A172 (cell line): Measurements from ENCODE around the gene EEF2. TPM values are rescaled to one million over a fixed set of nuclear protein-coding genes. Genes with fewer than 3 reads are reported as not detected.
A peak's percentile ranks its signal among the peaks of the same experiment; 100 is the strongest.
"Not testable (repeated sequence)": the region's sequence is repeated elsewhere in the genome, so short reads cannot be mapped to it uniquely, and the experiment has no call there.

Experiments used
- DNase-seq: peaks from one replicate; pipeline ENCODE4 v3.0.0-alpha.2; 2015; ENCODE audit warnings: low spot score
- total RNA-seq: library from RNA; depleted of rRNA; stranded (reverse); fragments of >200 nt; shearing (Covaris generic); gene quantifications from 2 replicates; pipeline ENCODE4 v1.2.3, GENCODE V29; 2014

EEF2 gene
- total RNA-seq, 1 experiment from 2014 or later, result 1,286 TPM

DNA sequence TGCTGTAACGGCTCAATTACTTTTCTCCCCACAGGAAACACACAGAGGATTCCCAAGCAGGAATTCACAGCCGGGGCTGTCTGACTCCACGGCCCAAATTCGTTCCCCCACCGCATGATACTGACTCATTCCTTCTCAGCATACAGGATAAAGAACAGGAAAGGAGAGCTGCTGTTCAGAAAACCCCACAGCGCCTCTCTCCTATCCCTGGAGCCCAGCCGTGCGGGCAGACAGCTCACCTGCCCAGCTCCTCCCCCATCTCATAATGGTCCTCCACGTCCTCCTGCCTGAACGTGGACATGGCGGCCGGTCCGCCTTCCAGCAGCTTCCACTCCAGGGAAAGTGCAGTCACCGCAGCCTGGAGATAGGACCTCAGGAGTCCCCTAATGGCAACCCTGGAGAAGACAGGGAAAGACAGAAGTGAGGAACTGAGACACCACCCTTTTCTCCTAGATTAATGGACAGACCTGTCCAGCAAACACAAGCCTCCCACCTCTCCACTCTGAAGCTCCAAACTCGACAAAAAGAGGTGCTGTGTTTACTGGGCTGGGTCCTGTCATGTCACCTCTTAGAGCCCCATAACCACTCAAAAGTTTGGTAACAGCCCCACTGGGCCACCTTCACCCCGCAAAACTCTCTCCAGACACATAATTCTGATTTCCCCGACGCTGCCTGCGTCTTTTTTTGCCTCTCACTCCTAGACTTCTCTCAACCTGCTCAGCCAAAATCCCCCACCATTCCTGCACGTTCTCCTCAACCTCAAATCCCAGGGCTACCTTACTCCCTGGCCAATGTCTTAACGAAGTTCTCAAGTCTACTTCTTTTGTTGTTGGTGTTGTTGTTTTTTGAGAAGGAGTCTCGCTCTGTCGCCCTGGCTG lies 15.6 kb downstream of the EEF2 start:
- peak; percentile 91 for DNase-seq

DNA sequence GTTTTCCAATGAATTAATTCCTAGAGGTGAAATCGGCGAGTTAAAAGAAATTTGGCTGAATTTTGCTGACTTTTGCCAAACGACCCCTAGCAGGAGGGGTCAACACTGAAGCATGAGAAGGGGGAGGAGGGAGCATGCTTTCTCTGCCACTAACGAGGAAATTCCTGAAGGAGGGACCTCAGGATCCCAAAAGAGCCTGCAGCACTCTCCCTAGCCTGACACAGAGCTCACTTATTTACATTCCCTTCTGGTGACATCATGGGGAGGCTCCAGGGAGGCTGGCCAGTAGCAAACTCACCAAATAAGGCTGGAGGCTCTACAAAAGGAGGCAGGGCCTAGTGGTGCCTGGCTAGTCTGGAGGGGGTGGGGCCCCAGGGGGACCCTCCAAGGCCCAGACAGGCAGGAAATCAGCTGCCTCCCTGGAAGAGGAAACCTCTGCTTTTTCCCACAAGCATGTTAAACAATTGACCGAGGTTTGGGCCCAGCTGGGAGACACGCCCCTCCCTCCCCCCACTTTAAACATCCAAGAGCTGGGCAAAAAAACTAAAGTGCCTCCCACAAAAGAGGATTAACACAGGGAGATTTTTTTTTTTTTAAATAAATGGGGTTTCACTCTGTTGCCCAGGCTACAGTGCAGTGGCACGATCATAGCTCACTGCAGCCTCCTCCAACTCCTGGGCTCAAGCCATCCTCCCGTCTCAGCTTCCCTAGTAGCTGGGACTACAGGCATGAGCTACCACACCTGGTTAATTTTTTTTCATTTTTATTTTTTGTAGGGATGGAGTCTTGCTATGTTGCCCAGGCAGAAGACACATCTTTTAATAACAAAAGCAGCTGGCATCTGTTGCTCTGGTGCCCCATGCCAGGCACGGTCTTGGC lies 16.5 kb downstream of the EEF2 start:
- peak; percentile 100 for DNase-seq

DNA sequence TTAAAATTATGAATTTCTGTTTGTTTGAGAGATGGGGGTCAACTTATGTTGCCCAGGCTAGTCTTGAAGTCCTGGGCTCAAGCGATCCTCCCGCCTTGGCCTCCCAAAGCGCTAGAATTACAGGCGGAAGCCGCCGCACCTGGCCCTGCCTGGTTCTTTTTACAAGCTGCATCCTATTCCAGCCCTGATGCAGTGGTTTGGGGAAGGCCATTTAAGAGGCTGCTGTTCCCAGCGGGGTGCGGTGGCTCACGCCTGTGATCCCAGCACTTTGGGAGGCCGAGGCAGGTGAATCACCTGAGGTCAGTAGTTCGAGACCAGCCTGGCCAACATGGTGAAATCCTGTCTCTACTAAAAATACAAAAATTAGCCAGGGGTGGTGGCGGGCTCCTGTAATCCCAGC lies 17.3 kb downstream of the EEF2 start:
- DNase-seq, result not testable (repeated sequence)

DNA sequence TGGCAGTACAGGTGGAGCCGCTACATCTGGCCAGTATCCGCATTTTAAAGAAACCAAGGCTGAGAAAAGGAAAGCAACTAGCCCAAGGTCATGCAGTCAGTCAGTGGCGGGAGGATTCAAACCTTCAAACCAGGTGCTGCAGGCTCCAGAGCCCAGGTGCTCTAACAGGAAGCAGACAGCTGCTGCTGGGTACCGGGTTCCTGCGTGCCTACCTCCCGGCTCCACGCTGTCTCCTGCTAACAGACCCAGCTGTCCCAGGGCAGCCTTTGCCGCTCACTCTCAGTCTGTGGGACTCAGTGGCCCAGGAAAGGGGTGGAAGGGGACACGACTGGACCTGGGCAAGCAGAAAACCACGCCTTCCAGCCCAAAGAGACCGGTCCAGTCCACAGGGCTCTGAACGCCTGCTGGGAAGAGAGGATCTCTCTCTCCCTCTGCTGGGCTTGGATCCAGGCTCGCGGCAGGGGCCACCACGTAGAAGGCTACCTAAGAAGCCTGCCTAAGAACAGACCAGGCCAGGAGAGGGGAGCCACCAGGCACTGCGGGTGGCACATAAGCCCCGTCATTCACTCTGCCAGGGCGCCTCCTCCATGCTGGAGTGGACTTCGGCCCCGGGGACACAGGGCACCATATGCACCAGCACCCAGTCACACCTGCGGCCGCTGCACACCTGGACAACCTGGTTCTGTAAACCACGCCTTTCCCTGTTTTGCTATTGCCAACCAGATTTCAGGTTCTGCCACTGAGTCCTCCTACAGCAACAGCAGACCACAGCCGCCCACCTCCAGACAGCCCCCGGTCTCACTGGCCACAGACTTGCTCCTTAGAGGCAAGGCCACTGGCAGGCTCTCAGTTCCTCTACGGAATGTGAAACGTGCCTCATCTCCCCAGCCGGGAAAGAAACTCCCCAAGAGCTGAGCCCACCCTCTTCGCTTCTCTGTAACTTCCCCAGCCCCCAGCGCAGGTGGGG lies 18.9 kb downstream of the EEF2 start:
- DNase-seq, result no peak

DNA sequence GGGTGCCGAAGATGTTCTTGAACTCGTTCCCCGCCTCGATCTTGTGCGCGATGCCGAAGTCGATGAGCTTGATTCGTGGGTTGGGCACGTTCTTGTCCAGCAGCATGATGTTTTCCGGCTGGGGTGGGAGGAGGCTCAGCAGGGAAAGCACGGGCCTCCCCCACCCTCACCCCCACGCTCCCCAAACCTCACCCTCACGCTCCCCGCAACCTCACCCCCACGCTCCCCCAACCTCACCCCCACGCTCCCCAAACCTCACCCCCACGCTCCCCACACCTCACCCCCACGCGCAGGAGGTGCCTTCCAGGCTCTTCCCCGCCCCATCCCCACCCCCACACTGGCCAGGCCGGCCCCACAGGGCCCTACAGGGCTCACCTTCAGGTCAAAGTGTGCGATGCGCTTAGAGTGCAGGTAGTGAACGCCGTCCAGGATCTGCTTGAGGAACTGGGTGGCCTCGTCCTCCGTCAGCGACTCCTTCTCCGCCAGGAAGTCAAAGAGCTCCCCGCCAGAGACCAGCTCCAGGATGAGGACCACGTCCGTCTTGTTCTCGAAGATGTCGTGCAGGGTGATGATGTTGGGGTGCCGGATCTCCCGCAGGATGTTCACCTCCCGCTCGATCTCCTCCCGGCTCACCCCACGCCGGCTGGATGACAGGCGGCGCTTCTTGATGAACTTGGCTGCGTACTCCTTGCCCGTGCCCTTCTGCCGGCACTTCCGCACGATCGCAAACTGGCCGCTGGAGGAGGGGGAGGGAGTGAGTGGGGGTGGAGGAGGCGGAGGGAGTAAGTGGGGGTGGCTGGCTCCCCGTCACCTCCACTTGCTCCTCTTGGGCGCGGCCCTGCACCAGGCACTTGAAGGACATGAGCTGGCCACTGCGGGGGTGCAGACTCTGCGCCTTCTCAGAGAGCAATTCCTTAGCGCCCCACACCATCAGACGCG lies 20.7 kb downstream of the EEF2 start:
- no peak for DNase-seq

DNA sequence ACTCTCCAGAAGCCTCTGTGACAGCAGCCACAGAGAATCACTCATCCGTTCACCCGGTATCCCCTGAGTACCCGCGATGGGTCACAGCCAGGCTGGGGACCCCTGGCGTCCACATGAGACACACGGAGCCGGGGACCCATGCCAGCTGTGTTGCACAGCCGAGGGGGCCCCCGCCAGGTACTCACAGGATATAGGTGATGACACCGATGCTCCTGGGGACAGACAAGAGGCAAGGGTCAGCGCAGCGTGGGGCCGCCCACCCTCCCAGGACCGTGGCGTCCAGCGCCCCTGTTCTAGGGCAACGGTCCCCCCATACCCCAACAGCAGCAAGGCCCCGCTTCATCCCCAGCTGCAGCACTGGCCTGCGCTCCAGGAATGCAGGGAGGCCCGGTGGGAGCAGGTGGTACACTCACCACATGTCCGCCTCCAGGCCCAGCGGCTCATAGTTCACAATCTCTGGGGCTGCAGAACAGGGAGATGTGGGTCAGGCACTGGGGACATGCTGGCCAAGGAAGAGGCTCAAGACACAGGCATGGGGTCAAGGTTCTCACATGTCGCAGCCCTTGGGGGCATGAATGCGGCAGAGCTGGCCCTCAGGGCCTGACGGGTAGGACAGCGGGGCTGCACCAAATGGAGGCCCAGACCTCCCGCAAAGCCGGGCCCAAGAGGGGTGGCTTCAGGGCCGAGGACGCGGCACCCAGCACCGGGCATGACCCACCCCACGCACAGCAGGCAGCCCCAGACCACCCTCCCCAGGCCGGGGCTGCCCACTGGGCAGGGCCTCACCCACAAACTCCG lies 21.6 kb downstream of the EEF2 start:
- DNase-seq, result no peak

DNA sequence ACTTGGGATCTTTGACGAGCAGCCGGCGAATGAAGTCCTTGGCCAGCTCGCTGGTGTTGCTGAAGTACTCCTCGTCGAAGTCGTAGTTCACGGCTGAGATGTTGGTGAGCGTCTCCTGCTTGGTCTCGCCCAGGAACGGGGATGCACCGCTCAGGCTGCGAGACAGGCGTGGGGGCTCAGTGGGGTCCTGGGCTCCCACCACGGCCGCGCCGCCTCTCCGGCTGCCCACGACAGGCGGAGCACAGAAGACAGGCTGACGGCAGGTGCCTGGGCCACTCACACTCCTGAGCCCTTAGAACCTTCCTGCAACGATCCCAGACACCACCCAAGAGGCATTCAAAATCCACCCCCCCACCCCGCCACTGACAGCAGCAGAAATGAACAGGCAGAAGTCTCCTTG lies 24.3 kb downstream of the EEF2 start:
- DNase-seq, result no peak

DNA sequence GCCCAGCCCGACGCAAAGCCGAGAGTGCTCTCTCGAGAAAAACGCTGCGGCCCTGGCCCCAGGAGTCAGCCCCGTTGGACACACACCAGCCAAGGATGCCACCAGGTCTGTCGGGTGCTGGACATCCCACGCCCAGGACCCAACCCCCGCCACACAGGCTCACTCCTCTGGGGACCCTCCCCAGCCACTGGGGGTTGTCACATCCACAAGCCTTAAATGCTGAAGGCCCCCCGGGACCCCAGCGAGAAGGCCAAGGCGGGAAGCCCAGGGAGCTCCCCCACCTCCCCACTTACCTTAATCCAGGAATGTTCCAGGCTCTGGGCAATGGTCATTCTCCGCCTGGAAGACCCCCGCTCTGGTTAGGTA lies 25.5 kb downstream of the EEF2 start:
- DNase-seq, result no peak

DNA sequence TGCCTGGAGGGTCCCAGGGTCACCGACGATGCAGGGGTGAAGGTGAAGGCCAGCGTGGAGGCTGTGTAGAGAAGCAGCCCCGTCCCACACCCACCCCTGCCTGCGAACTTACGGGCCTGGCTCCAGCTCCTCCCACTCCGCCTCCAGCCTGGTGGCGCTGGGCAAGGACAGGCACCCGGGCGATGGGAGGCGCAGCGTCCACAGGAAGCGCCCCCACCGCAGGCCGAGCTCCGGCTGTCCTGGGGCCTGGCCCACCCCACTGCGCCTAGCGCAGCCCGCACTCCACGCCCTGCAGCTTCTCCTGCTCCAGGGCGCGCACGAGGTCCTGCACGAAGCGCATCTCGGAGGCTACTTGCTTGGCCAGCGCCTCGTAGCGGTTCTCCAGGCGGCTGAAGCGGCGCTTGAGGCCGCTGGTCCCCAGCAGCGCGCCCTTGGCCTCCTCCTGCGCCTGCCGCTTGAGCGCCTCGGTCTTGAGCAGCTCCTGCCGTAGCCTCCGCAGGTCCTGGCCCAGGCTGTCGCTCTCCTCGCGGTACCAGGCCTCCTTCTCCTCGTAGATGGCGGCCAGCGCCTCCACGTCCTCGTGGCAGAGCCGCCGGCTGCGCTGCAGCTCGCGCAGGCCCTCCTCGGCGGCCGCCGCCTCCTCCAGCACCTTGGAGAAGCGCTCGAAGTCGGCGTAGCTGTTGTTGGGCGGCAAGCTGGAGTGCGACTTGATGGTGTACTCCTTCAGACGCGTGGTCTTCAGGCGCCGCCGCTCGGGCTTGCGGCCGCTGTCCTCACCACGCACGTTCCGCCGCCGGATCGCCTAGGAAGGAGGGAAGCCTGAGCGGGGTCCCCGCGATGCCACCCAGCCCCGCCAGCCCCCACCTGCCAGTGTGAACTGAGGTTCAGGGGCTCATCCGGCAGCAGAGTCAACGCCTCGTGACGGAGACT lies 26.2 kb downstream of the EEF2 start:
- DNase-seq, result no peak

DNA sequence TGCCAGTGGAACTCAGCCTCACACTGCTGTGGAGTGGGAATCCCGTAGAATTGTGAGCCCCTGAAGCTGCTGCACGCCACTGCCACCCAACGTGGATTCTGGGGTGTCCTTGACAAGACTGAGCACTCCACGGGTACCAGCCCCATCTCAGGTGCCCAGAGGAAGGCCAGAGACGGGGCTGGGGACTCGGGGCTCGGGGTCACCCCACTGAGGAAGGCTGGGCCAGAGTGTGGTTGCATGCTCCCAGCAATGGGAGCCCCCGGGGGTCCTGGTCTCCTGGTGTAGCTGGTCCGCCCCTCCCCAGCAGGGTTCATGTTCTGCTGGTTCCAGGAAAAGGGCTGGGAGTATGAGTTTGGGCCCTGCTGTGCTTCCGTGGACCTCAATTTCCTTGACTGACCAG lies 29.6 kb downstream of the EEF2 start:
- DNase-seq, result no peak

DNA sequence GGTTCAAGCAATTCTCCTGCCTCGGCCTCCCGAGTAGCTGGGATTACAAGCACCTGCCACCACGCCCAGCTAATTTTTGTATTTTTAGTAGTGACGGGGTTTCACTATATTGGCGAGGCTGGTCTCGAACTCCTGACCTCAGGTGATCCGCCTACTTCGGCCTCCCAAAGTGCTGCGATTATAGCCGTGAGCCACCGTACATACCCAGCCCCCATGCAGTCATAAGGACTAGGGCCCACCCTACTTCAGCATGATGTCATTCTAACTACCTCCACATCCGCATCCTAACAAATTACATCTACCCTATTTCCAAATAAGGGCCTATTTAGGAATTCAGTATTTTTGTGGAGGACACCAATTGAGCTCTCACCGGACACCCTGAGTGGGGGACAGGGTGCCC lies 30.0 kb downstream of the EEF2 start:
- not testable (repeated sequence) for DNase-seq

DNA sequence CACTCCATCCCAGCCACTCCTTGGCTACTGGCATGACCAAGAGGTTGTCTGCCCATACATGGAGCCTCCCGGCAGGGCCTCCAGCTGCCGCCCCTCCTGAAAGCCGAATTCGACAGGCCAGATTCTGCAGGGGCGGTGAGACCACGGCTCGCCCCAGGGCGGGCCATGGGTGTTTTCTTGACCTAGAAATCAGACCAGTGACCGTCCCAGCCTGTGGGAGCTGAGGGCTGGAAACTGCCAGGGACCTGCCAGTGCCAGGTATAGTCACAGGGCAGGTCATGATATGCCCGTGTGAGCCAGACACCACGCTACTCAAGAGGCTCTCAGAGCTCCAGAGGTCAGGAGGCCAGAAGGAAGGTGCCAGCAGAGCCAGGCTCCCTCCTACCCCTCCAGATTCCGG lies 31.2 kb downstream of the EEF2 start:
- DNase-seq, result no peak

DNA sequence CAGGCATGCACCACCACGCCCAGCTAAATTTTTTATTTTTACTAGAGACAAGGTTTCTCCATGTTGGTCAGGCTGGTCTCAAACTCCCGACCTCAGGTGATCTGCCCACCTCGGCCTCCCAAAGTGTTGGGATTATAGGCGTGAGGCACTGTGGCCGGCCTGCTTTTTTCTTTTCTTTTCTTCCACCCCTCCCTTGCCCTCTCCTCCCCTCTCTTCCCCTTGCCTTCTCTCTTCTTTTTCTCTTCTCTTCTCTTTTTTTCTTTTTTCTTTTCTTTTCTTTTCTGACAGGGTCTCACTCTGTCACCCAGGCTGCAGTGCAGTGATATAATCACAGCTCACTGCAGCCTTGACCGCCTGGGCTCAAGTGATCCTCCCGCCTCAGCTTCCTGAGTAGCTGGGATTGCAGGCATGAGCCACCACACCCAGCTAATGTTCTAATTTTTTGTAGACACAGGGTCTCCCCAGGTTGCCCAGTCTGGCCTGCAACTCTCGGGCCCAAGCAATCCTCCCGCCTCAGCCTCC lies 32.4 kb downstream of the EEF2 start:
- not testable (repeated sequence) for DNase-seq

DNA sequence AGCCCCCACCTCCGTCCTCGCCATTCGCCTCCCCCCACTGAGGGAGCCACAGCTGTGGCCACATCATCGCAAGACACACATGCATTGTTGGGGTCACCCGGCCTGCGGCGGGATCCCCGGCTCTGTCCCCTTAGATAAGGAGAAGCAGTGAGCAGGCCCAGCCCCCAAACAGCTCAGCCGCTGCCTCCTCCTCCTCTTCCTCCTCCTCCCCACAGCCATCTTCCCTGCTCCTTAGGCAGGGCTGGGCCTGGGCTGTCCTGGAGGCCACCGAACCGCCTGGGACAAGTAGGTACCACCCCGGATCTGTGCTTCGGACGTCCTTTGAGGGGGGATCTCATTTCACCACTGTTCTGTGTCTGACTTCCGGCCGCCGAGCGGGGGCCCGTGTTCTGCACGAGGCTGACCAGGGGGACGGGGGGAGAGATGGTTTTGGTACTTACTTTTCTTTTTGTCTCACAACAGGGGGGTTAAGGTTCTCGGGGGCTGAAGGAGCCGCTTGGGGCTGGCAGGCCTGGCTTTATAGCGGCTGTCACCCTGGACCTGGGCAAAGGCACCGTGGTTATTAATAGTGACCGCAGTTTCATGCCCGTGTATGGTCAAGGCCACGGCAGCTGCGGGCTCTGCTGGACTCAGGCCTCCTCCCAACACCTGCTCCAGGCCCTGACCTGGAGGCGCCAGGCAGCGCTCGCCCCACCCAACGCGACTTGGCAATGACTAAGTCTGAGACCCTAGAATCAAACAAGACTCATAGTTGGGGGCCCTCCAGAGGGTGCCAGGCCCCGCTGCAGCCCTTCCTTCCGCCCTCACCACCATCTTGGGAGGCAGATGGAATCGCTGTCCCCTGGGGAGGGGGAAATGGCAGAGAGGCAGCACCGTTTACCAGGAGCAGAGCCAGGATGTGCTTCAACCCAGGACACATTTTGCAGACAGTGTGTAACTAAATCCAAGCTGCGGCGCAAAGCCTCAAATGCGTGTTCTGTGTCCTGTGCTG lies 34.1 kb downstream of the EEF2 start:
- DNase-seq, result no peak

DNA sequence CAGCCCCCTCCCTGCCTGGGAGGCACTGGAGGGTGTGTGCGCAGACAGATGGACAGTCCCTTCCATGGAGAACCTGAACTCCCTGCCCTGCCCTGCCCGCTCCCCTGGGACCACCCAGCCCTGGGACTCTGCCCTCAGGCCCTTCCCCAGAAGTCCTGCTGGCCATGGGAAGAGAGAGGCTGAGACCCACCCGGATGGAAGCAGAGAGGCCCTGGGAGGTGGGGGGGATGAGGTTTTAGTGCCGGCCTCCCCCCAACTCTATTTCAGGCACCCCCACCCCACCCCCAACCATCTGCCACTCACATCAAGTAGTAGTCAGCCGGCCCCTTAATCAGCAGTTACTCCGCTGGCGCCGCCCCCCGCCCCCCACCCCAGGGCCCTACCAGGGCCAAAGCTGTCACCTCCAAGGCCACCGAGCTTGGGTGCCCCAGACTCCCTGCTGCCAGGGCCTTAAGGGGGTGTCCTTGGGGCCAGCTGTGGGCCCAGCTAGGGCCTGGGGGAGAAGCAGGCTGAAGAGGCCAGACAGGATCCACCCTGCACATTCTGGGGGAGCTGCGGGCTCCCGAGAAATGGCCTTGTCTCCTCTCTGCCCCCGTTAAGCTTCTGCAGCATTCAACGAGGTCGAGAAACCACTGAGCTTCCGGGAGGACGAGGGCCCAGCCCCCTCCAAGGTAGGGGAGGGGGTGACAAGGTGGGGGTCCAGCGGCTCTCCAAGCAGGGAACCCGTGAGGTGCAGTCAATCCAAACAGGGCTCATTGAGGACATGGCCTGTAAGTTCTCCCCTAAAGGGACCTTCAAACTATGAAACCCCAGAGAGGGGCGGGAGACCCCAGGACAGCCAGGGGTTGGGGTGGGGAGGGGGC lies 35.0 kb downstream of the EEF2 start:
- DNase-seq, result no peak

DNA sequence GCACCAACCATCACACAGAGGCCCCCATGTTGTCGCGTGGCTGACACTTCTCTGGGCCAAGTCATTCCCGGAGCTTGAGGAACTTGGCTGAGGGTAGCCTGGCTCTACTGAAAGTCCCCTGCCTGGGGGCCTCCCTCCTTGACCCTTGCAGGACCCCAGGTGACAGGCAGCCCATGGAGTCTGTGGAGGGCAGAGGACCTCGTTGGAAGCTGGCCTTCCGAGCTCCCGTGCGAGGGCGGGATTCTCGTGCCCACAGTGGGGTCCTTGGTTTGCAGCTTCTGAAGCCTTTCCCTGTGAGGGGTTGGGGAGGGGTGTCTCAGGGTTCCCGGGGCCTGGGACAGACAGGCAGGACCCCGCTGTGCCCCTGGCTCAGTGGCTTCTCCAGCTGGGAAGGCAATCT lies 36.0 kb downstream of the EEF2 start:
- no peak for DNase-seq
